HEK293 (cell line): ENCODE measurements around the gene DGKZ.
A peak's percentile ranks its signal among the peaks of the same experiment; 100 is the strongest.

Experiments
- AEBP2 ChIP-seq: fragments of 450-650 bp; formaldehyde crosslinking; IDR thresholded peaks from 2 replicates; pipeline ENCODE4 v1.5.1; 2016; ENCODE audit warnings: missing biosample characterization, missing genetic modification characterization, borderline replicate concordance
- ELK4 ChIP-seq: IDR thresholded peaks from 2 replicates; pipeline ENCODE4 v1.6.1; 2011; ENCODE audit warnings: mild to moderate bottlenecking, low read depth, low read length, borderline replicate concordance
- IKZF3 ChIP-seq: fragments of 450-650 bp; IDR thresholded peaks from 2 replicates; pipeline ENCODE4 v1.5.0; 2018; ENCODE audit warnings: missing biosample characterization, mild to moderate bottlenecking, missing genetic modification characterization, moderate library complexity
- MEIS1 ChIP-seq: sonication (generic); formaldehyde crosslinking; IDR thresholded peaks from 2 replicates; pipeline ENCODE4 v1.8.1; 2022; ENCODE audit warnings: missing genetic modification reagents, mild to moderate bottlenecking, borderline replicate concordance
- PATZ1 ChIP-seq: fragments of 450-650 bp; formaldehyde crosslinking; IDR thresholded peaks from 2 replicates; pipeline ENCODE4 v1.5.1; 2016; ENCODE audit warnings: missing biosample characterization, missing genetic modification characterization
- SP2 ChIP-seq: fragments of 450-650 bp; formaldehyde crosslinking; IDR thresholded peaks from 2 replicates; pipeline ENCODE4 v1.5.1; 2016; ENCODE audit warnings: missing biosample characterization, missing genetic modification characterization
- WT1 ChIP-seq: fragments of 450-650 bp; formaldehyde crosslinking; IDR thresholded peaks from 2 replicates; pipeline ENCODE4 v1.5.1; 2016; ENCODE audit warnings: missing biosample characterization, missing genetic modification characterization
- ZBTB17 ChIP-seq: fragments of 450-650 bp; formaldehyde crosslinking; IDR thresholded peaks from 2 replicates; pipeline ENCODE4 v1.5.1; 2016; ENCODE audit warnings: missing biosample characterization, missing genetic modification characterization
- ZBTB6 ChIP-seq: fragments of 450-650 bp; formaldehyde crosslinking; IDR thresholded peaks from 2 replicates; pipeline ENCODE4 v1.5.1; 2017; ENCODE audit warnings: missing biosample characterization, missing genetic modification characterization
- ZBTB8A ChIP-seq: fragments of 450-650 bp; formaldehyde crosslinking; IDR thresholded peaks from 2 replicates; pipeline ENCODE4 v1.5.1; 2016; ENCODE audit warnings: missing biosample characterization, missing genetic modification characterization
- ZFHX2 ChIP-seq: fragments of 450-650 bp; formaldehyde crosslinking; conservative IDR thresholded peaks from 2 replicates; pipeline ENCODE4 v1.5.1; 2016; ENCODE audit warnings: missing biosample characterization, missing genetic modification characterization
- ZFP41 ChIP-seq: fragments of 450-650 bp; formaldehyde crosslinking; IDR thresholded peaks from 2 replicates; pipeline ENCODE4 v1.5.1; 2016; ENCODE audit warnings: missing biosample characterization, missing genetic modification characterization, borderline replicate concordance
- ZNF10 ChIP-seq: fragments of 450-650 bp; formaldehyde crosslinking; IDR thresholded peaks from 2 replicates; pipeline ENCODE4 v1.5.1; 2017; ENCODE audit warnings: missing biosample characterization, missing genetic modification characterization
- ZNF132 ChIP-seq: fragments of 450-650 bp; formaldehyde crosslinking; IDR thresholded peaks from 2 replicates; pipeline ENCODE4 v1.5.1; 2017; ENCODE audit warnings: missing biosample characterization, missing genetic modification characterization, borderline replicate concordance
- ZNF184 ChIP-seq: fragments of 450-650 bp; IDR thresholded peaks from 2 replicates; pipeline ENCODE4 v1.5.1; 2018; ENCODE audit warnings: missing biosample characterization, mild to moderate bottlenecking, missing genetic modification characterization
- ZNF292 ChIP-seq: fragments of 450-650 bp; formaldehyde crosslinking; IDR thresholded peaks from 2 replicates; pipeline ENCODE4 v1.5.1; 2016; ENCODE audit warnings: low read depth, missing biosample characterization, missing genetic modification characterization, borderline replicate concordance
- ZNF335 ChIP-seq: fragments of 450-650 bp; formaldehyde crosslinking; conservative IDR thresholded peaks from 2 replicates; pipeline ENCODE4 v1.5.1; 2016; ENCODE audit warnings: missing biosample characterization, missing genetic modification characterization
- ZNF350 ChIP-seq: fragments of 450-650 bp; formaldehyde crosslinking; IDR thresholded peaks from 2 replicates; pipeline ENCODE4 v1.5.0; 2017; ENCODE audit warnings: missing biosample characterization, mild to moderate bottlenecking, missing genetic modification characterization
- ZNF398 ChIP-seq: fragments of 450-650 bp; formaldehyde crosslinking; IDR thresholded peaks from 2 replicates; pipeline ENCODE4 v1.5.1; 2017; ENCODE audit warnings: missing biosample characterization, missing genetic modification characterization
- ZNF501 ChIP-seq: fragments of 450-650 bp; formaldehyde crosslinking; IDR thresholded peaks from 2 replicates; pipeline ENCODE4 v1.5.1; 2016; ENCODE audit warnings: missing biosample characterization, missing genetic modification characterization
- ZNF529 ChIP-seq: fragments of 450-650 bp; formaldehyde crosslinking; IDR thresholded peaks from 2 replicates; pipeline ENCODE4 v1.5.1; 2017; ENCODE audit warnings: missing genetic modification characterization, missing biosample characterization; ENCODE audit not compliant: insufficient replicate concordance
- ZNF549 ChIP-seq: fragments of 450-650 bp; IDR thresholded peaks from 2 replicates; pipeline ENCODE4 v1.5.1; 2018; ENCODE audit warnings: missing biosample characterization, missing genetic modification characterization, mild to moderate bottlenecking, inconsistent platforms, moderate library complexity
- ZNF561 ChIP-seq: fragments of 450-650 bp; IDR thresholded peaks from 2 replicates; pipeline ENCODE4 v1.5.1; 2018; ENCODE audit warnings: missing biosample characterization, missing genetic modification characterization, borderline replicate concordance
- ZNF670 ChIP-seq: fragments of 450-650 bp; formaldehyde crosslinking; IDR thresholded peaks from 2 replicates; pipeline ENCODE4 v1.5.1; 2016; ENCODE audit warnings: missing biosample characterization, missing genetic modification characterization, low read depth
- ZNF704 ChIP-seq: fragments of 450-650 bp; formaldehyde crosslinking; IDR thresholded peaks from 2 replicates; pipeline ENCODE4 v1.5.1; 2016; ENCODE audit warnings: missing biosample characterization, missing genetic modification characterization
- ZNF76 ChIP-seq: fragments of 450-650 bp; formaldehyde crosslinking; IDR thresholded peaks from 2 replicates; pipeline ENCODE4; 2016; ENCODE audit warnings: low read depth, missing biosample characterization, missing genetic modification characterization, borderline replicate concordance
- ZNF792 ChIP-seq: fragments of 450-650 bp; formaldehyde crosslinking; IDR thresholded peaks from 2 replicates; pipeline ENCODE4 v1.5.1; 2016; ENCODE audit warnings: missing biosample characterization, missing genetic modification characterization
- ZSCAN4 ChIP-seq: fragments of 450-650 bp; formaldehyde crosslinking; IDR thresholded peaks from 2 replicates; pipeline ENCODE4 v1.5.1; 2017; ENCODE audit warnings: missing biosample characterization, missing genetic modification characterization

Gene DGKZ

GRCh38 chr11:46361283-46362155 lies 14.3 kb downstream of the DGKZ start (continued):
- TF ChIP-seq ZNF792 (tag by site-specific recombination), result no peak
- TF ChIP-seq MEIS1 (CRISPR knock-in tag), result no peak
- no peak for TF ChIP-seq ZNF184 (tag by site-specific recombination)
- TF ChIP-seq ZSCAN4, result no peak
- TF ChIP-seq ZNF670 (tag by site-specific recombination), result no peak
- no peak for TF ChIP-seq ZNF501 (tag by site-specific recombination)
- TF ChIP-seq ZFP41, result no peak
- TF ChIP-seq PATZ1 (tag by site-specific recombination), result peak; percentile 45; the same call in 1 of the 2 replicates
- no peak for TF ChIP-seq ZNF335
- TF ChIP-seq ZBTB6, result peak; percentile 67
- no peak for TF ChIP-seq ELK4
- no peak for TF ChIP-seq ZNF350 (tag by site-specific recombination)
- TF ChIP-seq ZNF529 (tag by site-specific recombination), result no peak
- TF ChIP-seq IKZF3, result peak; percentile 48; the same call in 1 of the 2 replicates
- no peak for TF ChIP-seq ZNF561 (tag by site-specific recombination)
- TF ChIP-seq ZNF76 (tag by site-specific recombination), result peak; percentile 51; the same call in 1 of the 2 replicates
- no peak for TF ChIP-seq ZNF132 (tag by site-specific recombination)
- peak; percentile 94 for TF ChIP-seq ZBTB8A (tag by site-specific recombination)
- TF ChIP-seq ZNF292 (tag by site-specific recombination), result no peak
- peak; percentile 58 for TF ChIP-seq SP2 (tag by site-specific recombination)
- TF ChIP-seq WT1 (tag by site-specific recombination), result peak; percentile 92
- peak; percentile 83 for TF ChIP-seq ZFHX2
- peak; percentile 45 for TF ChIP-seq ZNF398 (tag by site-specific recombination)
- peak; percentile 91 for TF ChIP-seq ZNF10 (tag by site-specific recombination)
- TF ChIP-seq ZNF549 (tag by site-specific recombination), result no peak
- TF ChIP-seq ZBTB17 (tag by site-specific recombination), result peak; percentile 66
- TF ChIP-seq AEBP2 (tag by site-specific recombination), result no peak
- TF ChIP-seq ZNF704 (tag by site-specific recombination), result no peak
